GM13977 (cell line): ENCODE data around the gene SHISA9.

Source experiments
- DNase-seq: peaks from one replicate; pipeline ENCODE4 v3.0.0; 2012; ENCODE audit warnings: low spot score
- CTCF ChIP-seq: IDR thresholded peaks from 2 replicates; pipeline ENCODE4 v1.5.1; 2012; ENCODE audit warnings: mild to moderate bottlenecking, control low read depth; ENCODE audit not compliant: insufficient read depth; ENCODE audit errors: extremely low read depth, missing control alignments
- in situ Hi-C: fragments of 300-500 bp; cut with MboI; formaldehyde crosslinking; loops from one replicate; pipeline ENCODE4 v1.12.0; 2022; ENCODE audit warnings: low sequenced_read_pairs, low pct_unique_long_range_greater_than_20kb, mixed read lengths, inconsistent platforms; ENCODE audit not compliant: unreplicated experiment

The SHISA9 gene

GRCh38 chr16:13106464-13106863, 205.1 kb downstream of the SHISA9 start:
- TF ChIP-seq CTCF: no peak
- no peak for DNase-seq
- in situ Hi-C loops: no loop called here

- in situ Hi-C loops: no loop called here
- no peak for DNase-seq
- no peak for TF ChIP-seq CTCF
Measured at GRCh38 chr16:13108126-13108525, 206.7 kb downstream of the SHISA9 start.

GRCh38 chr16:13109171-13109570, 207.8 kb downstream of the SHISA9 start:
- DNase-seq: no peak
- in situ Hi-C loops: no loop called here
- no peak for TF ChIP-seq CTCF

GRCh38 chr16:13110124-13110796, 208.9 kb downstream of the SHISA9 start:
- in situ Hi-C loops: no loop called here
- no peak for DNase-seq

GRCh38 chr16:13111747-13112146, 210.3 kb downstream of the SHISA9 start:
- no peak for TF ChIP-seq CTCF
- in situ Hi-C loops: no loop called here
- DNase-seq: no peak

More at GRCh38 chr16:13110124-13110796, 208.9 kb downstream of the SHISA9 start:
- TF ChIP-seq CTCF: no peak

- in situ Hi-C loops: no loop called here
- no peak for DNase-seq
- no peak for TF ChIP-seq CTCF
Measured at GRCh38 chr16:13113741-13114140, 212.3 kb downstream of the SHISA9 start.

GRCh38 chr16:13118091-13118490, 216.7 kb downstream of the SHISA9 start:
- in situ Hi-C loops: no loop called here
- no peak for DNase-seq
- no peak for TF ChIP-seq CTCF
